PC-3 (cell line): ENCODE data around the gene IQCN. TPM values are rescaled to one million over a fixed set of nuclear protein-coding genes. Genes with fewer than 3 reads are reported as not detected.

Experiments
- ATAC-seq: fragments of 200-7000 bp; cut with Tn5 transposase; 2 replicates; pipeline ENCODE4 v1.9.1; 2020; ENCODE audit warnings: mild to moderate bottlenecking, moderate library complexity
- BruUV-seq: library from RNA; stranded (reverse); fragments of 400-500 nt; replicated peaks from 2 replicates; lab custom pipeline; 2021; lab: Mats Ljungman, UMichigan
- CTCF ChIA-PET: fragments of 300-600 bp; sonication (Branson Sonifier 250); formaldehyde crosslinking; loops from one replicate; lab custom pipeline; 2022; ENCODE audit warnings: antibody characterized with exemption; lab: Charles Lee
- POLR2A ChIA-PET: fragments of 300-600 bp; sonication (Branson Sonifier 250); formaldehyde crosslinking; loops from one replicate; lab custom pipeline; 2022; ENCODE audit warnings: antibody characterized with exemption; ENCODE audit not compliant: unreplicated experiment; lab: Charles Lee
- DNase-seq: peaks from one replicate; pipeline ENCODE4 v3.0.0-alpha.2; 2015
- H2AFZ ChIP-seq: fragments of 300-600 bp; sonication (generic); 2 replicates; pipeline ENCODE4 v1.6.0; 2016; ENCODE audit warnings: antibody characterized with exemption, low read length
- H3F3A ChIP-seq: fragments of 300-600 bp; sonication (generic); one replicate; pipeline ENCODE4 v1.6.0; 2017; ENCODE audit warnings: antibody characterized with exemption, low read length, control low read depth, mild to moderate bottlenecking; ENCODE audit not compliant: unreplicated experiment
- H3K27ac ChIP-seq: fragments of 300-600 bp; sonication (generic); 2 replicates; pipeline ENCODE4 v1.5.1; 2016; ENCODE audit warnings: mild to moderate bottlenecking, low read length
- H3K27me3 ChIP-seq: fragments of 300-600 bp; sonication (generic); 2 replicates; pipeline ENCODE4 v1.6.1; 2016; ENCODE audit warnings: low read length, mixed read lengths
- H3K36me3 ChIP-seq: fragments of 300-600 bp; sonication (generic); 2 replicates; pipeline ENCODE4 v1.6.1; 2016; ENCODE audit warnings: low read depth, mixed run types, low read length, mixed read lengths
- H3K4me1 ChIP-seq: fragments of 300-600 bp; sonication (generic); 2 replicates; pipeline ENCODE4 v1.5.1; 2016; ENCODE audit warnings: low read length; ENCODE audit not compliant: insufficient read depth
- H3K4me2 ChIP-seq: fragments of 300-600 bp; sonication (generic); 2 replicates; pipeline ENCODE4 v1.6.0; 2016; ENCODE audit warnings: low read length
- H3K4me3 ChIP-seq: fragments of 300-600 bp; sonication (generic); 2 replicates; pipeline ENCODE4 v1.5.1; 2016; ENCODE audit warnings: mild to moderate bottlenecking, low read length, mixed read lengths
- H3K79me2 ChIP-seq: fragments of 300-600 bp; sonication (generic); 2 replicates; pipeline ENCODE4 v1.6.1; 2017; ENCODE audit warnings: low read length, mixed read lengths
- H3K9ac ChIP-seq: fragments of 300-600 bp; sonication (generic); 2 replicates; pipeline ENCODE4 v1.6.0; 2016; ENCODE audit warnings: mild to moderate bottlenecking, low read length
- H3K9me2 ChIP-seq: fragments of 300-600 bp; sonication (generic); replicated peaks from 2 replicates; pipeline ENCODE4 v1.6.1; 2016; ENCODE audit warnings: mixed run types, low read length, mixed read lengths
- H3K9me3 ChIP-seq: fragments of 300-600 bp; sonication (generic); 2 replicates; pipeline ENCODE4 v1.6.1; 2016; ENCODE audit warnings: low read length, mixed read lengths
- H4K20me1 ChIP-seq: fragments of 300-600 bp; sonication (generic); 2 replicates; pipeline ENCODE4 v1.6.1; 2016; ENCODE audit warnings: low read length, mixed read lengths
- CTCF ChIP-seq: fragments of 300-600 bp; sonication (generic); conservative IDR thresholded peaks from 2 replicates; pipeline ENCODE4 v1.5.1; 2017; ENCODE audit warnings: antibody characterized with exemption, low read depth, mild to moderate bottlenecking, low read length
- EZH2 ChIP-seq: fragments of 300-600 bp; sonication (generic); IDR thresholded peaks from one replicate; pipeline ENCODE4 v1.6.1; 2017; ENCODE audit warnings: antibody characterized with exemption, mild to moderate bottlenecking, low read length; ENCODE audit not compliant: unreplicated experiment
- EZH2phosphoT487 ChIP-seq: fragments of 300-600 bp; sonication (generic); IDR thresholded peaks from 2 replicates; pipeline ENCODE4 v1.6.1; 2018; ENCODE audit warnings: mild to moderate bottlenecking, antibody characterized with exemption, low read length, borderline replicate concordance
- intact Hi-C: fragments of 100-400 bp; cut with micrococcal nuclease; formaldehyde crosslinking; loops from 2 replicates; pipeline ENCODE4 v1.9.0; 2023
- total RNA-seq: library from RNA; depleted of rRNA; stranded (reverse); fragments of >200 nt; gene quantifications from 2 replicates; pipeline ENCODE4 v1.2.3, GENCODE V29; 2014

Gene IQCN
- total RNA-seq, 1 experiment from 2014 or later: 0.33 TPM

GRCh38 chr19:18226956-18227780 is 47.1 kb downstream of the IQCN start:
- ChIA-PET POLR2A (no interaction called here), CTCF (no interaction called here)
- DNase-seq: no peak
- H3K79me2 ChIP-seq: no peaks in the 10 kb centered on the region
- intact Hi-C loops: no loop called here
- H3K9me3 ChIP-seq: no peaks in the 10 kb centered on the region
- no peak overlapping the region for H3K4me3 ChIP-seq
- no TSS peak for BruUV-seq
- no peak for ATAC-seq
- no peaks in the 10 kb centered on the region for H3F3A ChIP-seq
- no peak overlapping the region for H3K9ac ChIP-seq
- no peaks in the 10 kb centered on the region for H3K36me3 ChIP-seq
- H3K9me2 ChIP-seq: no peaks in the 10 kb centered on the region
- H2AFZ ChIP-seq: no peak overlapping the region
- TF ChIP-seq EZH2: no peak
- no peak for TF ChIP-seq CTCF
- TF ChIP-seq EZH2phosphoT487: no peak
- H3K4me2 ChIP-seq: no peak overlapping the region
- H3K4me1 ChIP-seq: peaks cover 8% of the 10 kb centered on the region; the same call in 1 of the 2 replicates
- no peaks in the 10 kb centered on the region for H4K20me1 ChIP-seq
- no peak overlapping the region for H3K27ac ChIP-seq
- peaks cover 9% of the 10 kb centered on the region for H3K27me3 ChIP-seq

- Histone ChIP-seq H3F3A (no peaks in the 10 kb centered on the region), H3K27ac (no peak within 1 kb of the TSS), H3K27me3 (peaks cover 9% of the 10 kb centered on the region), H3K79me2 (no peaks in the 10 kb centered on the region), H3K4me1 (peaks cover 8% of the 10 kb centered on the region; the same call in 1 of the 2 replicates), H3K4me3 (no peak within 1 kb of the TSS), H3K9me3 (no peaks in the 10 kb centered on the region), H3K4me2 (peak within 1 kb of the TSS; percentile 85; the same call in 1 of the 2 replicates), H3K9ac (no peak within 1 kb of the TSS), H4K20me1 (no peaks in the 10 kb centered on the region), H3K9me2 (no peaks in the 10 kb centered on the region), H2AFZ (no peak within 1 kb of the TSS), H3K36me3 (no peaks in the 10 kb centered on the region)
- intact Hi-C loops: no loop called here
- no peak for TF ChIP-seq CTCF
- no peak for TF ChIP-seq EZH2
- TF ChIP-seq EZH2phosphoT487: no peak
- POLR2A ChIA-PET: no interaction called here
- ATAC-seq (no peak), DNase-seq (no peak)
- no TSS peak for BruUV-seq
- CTCF ChIA-PET: no interaction called here
Observed at GRCh38 chr19:18225702-18226468, 48.4 kb downstream of the IQCN start, which contains the start of gene PDE4C. TSS of gene PDE4C (minus strand) at chr19:18226438. CDS start at chr19:18226415, 23 bp downstream.
